Mucosa of descending colon (tissue), 3 donors: ENCODE data around the gene RAB7A. TPM values are rescaled to one million over a fixed set of nuclear protein-coding genes. Genes with fewer than 3 reads are reported as not detected.
A peak's percentile ranks its signal among the peaks of the same experiment; 100 is the strongest.

Experiments
- ATAC-seq: fragments of 200-7000 bp; cut with Tn5 transposase; one replicate; pipeline ENCODE4 v1.9.1; 2020; ENCODE audit warnings: mild to moderate bottlenecking, moderate library complexity
- DNase-seq, 3 donors: peaks; one replicate each; pipeline ENCODE4 v3.0.0-alpha.2; 2020
- H3K36me3 ChIP-seq: fragments of 200-600 bp; one replicate; pipeline ENCODE4 v1.8.0; 2021; ENCODE audit warnings: low read depth, mild to moderate bottlenecking
- H3K4me1 ChIP-seq: fragments of 200-600 bp; one replicate; pipeline ENCODE4 v1.8.0; 2021; ENCODE audit warnings: low read depth, mild to moderate bottlenecking
- H3K4me3 ChIP-seq: fragments of 200-600 bp; one replicate; pipeline ENCODE4 v1.8.0; 2021; ENCODE audit warnings: mild to moderate bottlenecking
- H3K9me3 ChIP-seq: fragments of 200-600 bp; one replicate; pipeline ENCODE4 v1.8.0; 2021; ENCODE audit warnings: mild to moderate bottlenecking
- CTCF ChIP-seq: fragments of 200-600 bp; IDR thresholded peaks from one replicate; pipeline ENCODE4 v1.8.0; 2022; ENCODE audit warnings: antibody characterized with exemption, mild to moderate bottlenecking
- intact Hi-C, 2 donors: fragments of 100-400 bp; cut with DNase I in 1 of 2; cut with micrococcal nuclease in 1 of 2; formaldehyde crosslinking; loops; one replicate each; pipeline versions ENCODE4 v1.11.0 to v1.11.1; 2022; cut with DNase I, micrococcal nuclease
- total RNA-seq, 3 donors: library from RNA; stranded (reverse); fragmentation: NEBNext Ultra II Directional in 2 of 3; extraction: Animal tissue kit (Norgen Biotek cat#: 25700) in 2 of 3; gene quantifications; one replicate each; pipeline versions ENCODE4 v1.2.1 to v1.2.4, GENCODE V29; 2021 to 2023
- donor health status: DM: no; HTN: no; CAD: no; lungs with moderate emphysema.
- donor health status: DM: no; HTN: no; CAD: no.
- donor health status: DM: no; HTN: yes; CAD: no.

The RAB7A gene
- total RNA-seq, 3 donors from 2014 or later: 237 to 302 (median 265) TPM

DNA sequence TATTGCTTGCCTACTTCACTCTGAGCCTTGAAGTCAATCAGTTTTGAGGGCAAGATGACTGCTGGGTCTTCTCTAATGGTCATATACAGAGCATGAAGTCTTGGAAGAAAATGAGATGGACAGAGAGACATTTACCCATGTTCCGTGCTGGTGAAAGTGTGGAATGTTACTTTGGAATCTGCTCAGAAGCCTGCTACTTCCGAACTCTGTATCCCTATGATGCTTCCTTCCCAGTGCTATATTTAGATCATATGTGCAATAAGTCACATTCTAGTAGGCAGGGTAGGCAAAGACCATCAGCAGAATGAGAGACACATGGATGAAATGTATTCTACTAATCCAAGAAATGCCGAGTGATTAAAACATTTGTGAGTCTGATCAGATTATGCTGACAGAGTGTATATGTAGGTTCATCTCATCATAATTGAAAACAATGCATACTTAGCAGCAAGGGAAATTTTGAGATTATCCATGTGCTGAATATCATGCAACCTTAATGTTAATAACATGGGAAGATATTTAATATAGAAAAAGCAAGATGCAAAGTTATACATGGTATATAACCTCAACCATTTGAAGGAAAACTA, 60.5 kb downstream of the RAB7A start:
- ATAC-seq (no peak), DNase-seq (no peak)
- intact Hi-C loops: no loop called here
- no peaks in the 10 kb centered on the region for H3K9me3 ChIP-seq
- no peak for TF ChIP-seq CTCF
- peaks cover 35% of the 10 kb centered on the region for H3K4me1 ChIP-seq
- no peaks in the 10 kb centered on the region for H3K36me3 ChIP-seq
- no peak overlapping the region for H3K4me3 ChIP-seq

DNA sequence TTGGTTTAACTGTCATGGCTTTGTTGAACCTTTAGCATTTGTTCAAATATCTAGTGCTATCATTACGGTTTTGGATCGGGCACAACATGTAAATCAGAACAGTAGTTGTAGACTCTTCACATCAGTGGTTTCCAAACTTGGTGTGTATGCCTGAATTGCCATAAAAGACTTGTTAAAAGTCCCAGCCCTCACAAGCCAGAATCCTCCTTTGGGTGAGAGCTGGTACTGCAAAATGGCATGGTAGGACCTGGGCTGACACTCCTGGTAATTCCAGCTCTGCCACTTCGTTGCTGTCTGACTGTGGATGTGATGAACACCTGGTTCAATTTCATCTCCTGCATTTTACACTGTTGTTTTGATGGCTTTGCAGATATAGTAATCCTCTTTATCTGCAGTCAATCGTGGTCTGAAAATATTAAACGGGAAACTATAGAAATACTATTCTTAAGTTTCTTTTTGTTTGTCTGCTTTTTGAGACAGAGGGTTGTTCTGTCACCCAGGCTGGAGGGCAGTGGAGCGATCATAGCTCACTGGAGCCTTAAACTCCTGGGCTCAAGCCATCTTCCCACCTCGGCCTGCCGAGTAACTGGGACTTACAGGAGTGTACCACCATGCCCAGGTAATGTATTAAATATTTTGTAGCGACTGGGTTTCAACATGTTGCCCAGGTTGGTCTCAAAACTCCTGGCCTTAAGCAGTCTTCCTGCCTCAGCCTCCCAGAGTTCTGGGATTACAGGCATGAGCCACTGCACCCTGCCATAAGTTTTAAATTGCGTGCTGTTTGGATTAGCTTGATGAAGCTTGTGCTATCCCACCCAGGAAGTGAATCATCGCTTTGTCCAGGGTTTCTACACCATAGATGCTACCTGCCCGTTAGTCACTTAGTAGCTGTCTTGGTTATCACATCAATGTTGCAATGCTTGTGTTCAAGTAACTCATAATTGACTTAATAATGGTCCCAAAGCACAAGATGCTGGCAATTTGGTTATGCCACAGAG, 61.6 kb downstream of the RAB7A start:
- no peak overlapping the region for H3K4me3 ChIP-seq
- no peak for TF ChIP-seq CTCF
- intact Hi-C loops: no loop called here
- no peaks in the 10 kb centered on the region for H3K9me3 ChIP-seq
- peak; percentile 62 for ATAC-seq
- no peaks in the 10 kb centered on the region for H3K36me3 ChIP-seq
- H3K4me1 ChIP-seq: peaks cover 26% of the 10 kb centered on the region
- peak in 1 of 3 donors; percentile 41 for DNase-seq

GRCh38 chr3:128788268-128788869, 62.4 kb downstream of the RAB7A start:
- peaks cover 20% of the 10 kb centered on the region for H3K4me1 ChIP-seq
- H3K9me3 ChIP-seq: no peaks in the 10 kb centered on the region
- DNase-seq (no peak), ATAC-seq (no peak)
- intact Hi-C loops: no loop called here
- no peak for TF ChIP-seq CTCF
- no peak overlapping the region for H3K4me3 ChIP-seq
- H3K36me3 ChIP-seq: no peaks in the 10 kb centered on the region

DNA sequence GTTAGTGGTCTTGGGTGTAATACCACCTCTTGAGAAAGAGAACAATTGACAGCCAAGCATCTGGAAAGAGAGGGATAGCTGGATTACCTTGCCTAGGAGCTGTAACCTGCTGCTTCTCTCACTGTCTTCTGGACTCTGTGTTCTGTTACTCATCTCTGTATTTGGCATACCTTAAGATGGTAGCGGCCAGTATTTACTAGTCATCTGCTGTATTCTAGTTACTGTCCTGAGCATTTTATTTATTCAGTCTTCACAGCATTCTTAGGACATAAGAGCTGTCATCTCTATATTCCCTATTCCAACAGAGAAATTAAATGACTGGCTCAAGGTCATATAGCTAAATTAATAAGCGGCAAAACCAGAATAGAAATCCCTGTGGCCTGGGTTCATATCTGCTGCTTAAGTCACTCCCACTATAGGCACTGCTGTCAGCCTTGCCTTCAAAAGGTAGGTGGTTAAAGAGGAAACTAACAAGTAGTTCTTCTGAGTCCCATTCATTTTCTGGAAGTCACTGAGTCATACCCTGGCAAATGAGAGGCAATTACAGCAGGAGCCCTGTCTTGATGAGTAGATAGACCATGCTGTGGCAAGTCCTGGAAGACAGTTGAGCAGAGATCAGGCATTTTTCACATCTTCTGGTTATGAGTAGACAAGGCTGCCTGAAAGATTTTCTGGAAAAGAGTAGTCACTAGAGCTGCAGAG, 68.2 kb downstream of the RAB7A start:
- DNase-seq (no peak), ATAC-seq (peak; percentile 66)
- H3K36me3 ChIP-seq: no peaks in the 10 kb centered on the region
- intact Hi-C loops: loop anchor here in 1 of 2 donors (10.0 kb wide), 1 partner anchor 169 kb away; no protein-coding TSS in a partner anchor
- no peak overlapping the region for H3K4me3 ChIP-seq
- H3K4me1 ChIP-seq: peaks cover 15% of the 10 kb centered on the region
- H3K9me3 ChIP-seq: no peaks in the 10 kb centered on the region
- no peak for TF ChIP-seq CTCF
